NCI-H146 treated with DMSO at 0.1 percent for 48 hours (cell line): Measurements from ENCODE around the gene UBA1.

Experiments used
- DNase-seq: peaks from one replicate; lab custom pipeline; 2025; ENCODE audit not compliant: unreplicated experiment; lab: John Stamatoyannopoulos, UW

UBA1 gene

DNA sequence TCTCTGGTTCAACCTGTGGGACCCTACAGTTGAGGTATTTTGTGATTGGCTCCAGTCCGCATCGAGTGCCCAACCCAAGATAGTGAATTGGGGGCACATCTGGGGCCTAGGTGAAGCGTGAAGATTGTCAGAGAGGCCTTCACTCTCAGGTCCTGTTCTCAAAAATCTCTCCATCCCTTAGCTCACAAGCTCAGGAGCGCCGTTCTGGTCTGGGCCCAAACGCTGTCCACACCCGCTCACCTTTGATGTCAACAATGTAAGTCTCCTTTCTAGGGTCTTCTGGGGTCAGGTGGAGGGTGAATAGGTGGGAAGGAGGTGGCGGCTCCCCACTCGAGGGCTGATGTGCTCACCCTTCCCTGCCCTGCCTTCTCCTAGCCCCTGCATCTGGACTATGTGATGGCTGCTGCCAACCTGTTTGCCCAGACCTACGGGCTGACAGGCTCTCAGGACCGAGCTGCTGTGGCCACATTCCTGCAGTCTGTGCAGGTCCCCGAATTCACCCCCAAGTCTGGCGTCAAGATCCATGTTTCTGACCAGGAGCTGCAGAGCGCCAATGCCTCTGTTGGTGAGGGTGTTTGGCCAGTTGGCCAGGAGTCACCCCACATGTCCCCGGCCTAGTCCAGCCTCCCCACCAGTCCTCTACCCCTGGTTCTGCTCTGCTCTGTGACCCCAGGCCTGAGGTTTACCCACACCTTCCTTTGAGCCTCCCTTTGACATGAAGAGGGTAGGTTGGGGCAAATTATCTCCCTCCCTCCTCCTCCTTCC, 17.2 kb downstream of the UBA1 start:
- no peak for DNase-seq

GRCh38 chrX:47212381-47213293, 19.0 kb downstream of the UBA1 start:
- DNase-seq, result no peak

- DNase-seq, result no peak
These were observed 20.9 kb downstream of the UBA1 start for GRCh38 chrX:47214435-47215077.

- DNase-seq, result no peak
These were observed 21.8 kb downstream of the UBA1 start for GRCh38 chrX:47215291-47215900.

DNA sequence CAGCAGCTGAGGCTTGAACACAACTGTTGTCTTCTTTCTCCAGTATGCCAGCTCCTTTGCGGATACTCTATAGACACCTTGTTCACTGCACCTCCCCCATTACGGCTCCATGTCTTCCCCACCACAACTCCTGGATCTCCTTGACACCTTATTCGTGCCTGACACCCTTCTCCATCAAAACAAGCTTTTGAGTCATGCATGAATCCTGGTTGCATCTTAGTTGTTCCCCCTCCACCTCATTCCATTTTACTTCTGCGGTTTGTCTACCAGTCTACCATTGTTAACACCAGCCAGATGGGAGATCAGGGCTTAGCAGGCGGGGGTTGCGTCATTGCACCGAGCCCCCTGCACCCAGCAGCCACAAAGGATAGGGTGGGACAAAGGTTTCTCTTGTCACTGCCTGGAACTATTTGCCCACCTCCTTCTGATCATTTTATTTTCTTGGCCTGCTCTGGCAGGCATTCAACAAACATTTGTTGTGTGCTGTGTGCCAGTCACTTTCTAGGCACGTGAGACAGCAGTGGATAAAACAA, 22.8 kb downstream of the UBA1 start:
- DNase-seq, result no peak

- DNase-seq, result peak; percentile 16
These were observed 23.7 kb downstream of the UBA1 start for GRCh38 chrX:47217121-47217851.

GRCh38 chrX:47217852-47218279, 24.2 kb downstream of the UBA1 start:
- peak; percentile 97 for DNase-seq

GRCh38 chrX:47218280-47218919, 24.8 kb downstream of the UBA1 start, which contains the start of gene CDK16:
Gene CDK16, plus strand, starts transcription at chrX:47218681. Its CDS starts 4,877 bp downstream, at chrX:47223558.
- peak; percentile 75 for DNase-seq

DNA sequence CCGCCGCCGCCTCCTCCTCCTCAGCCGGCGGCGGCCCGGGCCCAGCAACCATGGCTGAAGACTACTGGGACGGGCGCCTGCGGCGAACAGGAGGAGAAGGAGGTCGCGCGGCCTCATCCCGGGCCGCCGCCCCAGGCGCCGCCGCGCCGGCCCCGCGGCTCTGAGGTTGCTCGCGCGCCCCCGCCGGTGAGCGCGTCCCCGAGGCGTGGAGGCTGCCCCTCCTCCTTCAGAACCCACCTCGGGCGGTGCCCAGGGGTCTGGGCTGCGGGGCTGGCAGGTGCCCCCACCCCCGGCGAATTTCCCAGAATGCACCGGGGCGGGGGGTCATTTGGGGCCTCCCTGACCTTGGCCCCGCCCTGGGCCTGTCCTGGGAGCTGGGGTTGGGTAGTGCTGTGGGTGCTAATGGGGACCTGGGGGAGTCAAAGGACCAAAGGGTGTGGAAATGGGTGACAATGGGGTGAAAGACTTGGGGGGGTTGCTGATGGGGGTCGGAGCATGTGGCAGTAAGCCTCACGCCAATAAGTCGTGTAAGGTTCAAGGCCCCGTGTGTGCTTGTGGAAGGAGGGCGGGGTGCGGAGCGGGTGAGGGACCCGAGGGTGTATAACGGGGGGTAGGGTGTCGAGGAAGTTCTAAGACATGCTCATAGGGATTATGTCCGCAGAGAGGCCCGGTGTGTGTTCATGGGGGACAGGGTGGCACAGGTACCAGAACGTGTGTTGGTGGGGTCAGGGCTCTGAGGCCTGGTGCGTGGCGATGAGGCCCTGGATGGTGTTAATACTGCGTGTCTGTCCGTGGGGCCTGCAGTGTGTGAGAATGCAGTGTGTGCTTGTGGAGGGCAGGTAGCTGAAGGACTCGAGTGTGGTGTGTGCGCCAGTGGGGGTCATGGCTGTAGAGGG, 25.5 kb downstream of the UBA1 start:
- DNase-seq, result no peak

DNA sequence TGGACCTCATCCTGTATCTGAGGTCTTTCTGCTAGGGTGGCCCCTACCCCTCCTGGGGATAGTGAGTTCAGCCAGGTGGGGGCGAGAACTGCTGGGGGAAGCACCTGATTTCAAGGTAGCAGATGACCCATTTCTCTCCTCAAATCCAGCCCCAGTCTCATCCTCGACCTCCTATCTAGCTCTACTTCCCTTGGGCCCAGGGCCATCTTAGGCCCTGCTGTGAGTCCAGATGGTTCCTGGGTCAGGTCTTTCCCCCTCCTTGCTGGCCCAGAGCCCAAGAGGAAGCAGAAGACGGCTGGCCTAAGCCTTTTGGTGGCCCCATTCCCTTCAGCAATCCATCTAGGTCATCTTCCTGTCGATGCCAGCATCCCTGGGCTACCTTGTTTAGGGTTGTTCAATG, 28.1 kb downstream of the UBA1 start:
- DNase-seq, result no peak

- DNase-seq, result no peak
These were observed 29.2 kb downstream of the UBA1 start for GRCh38 chrX:47222751-47223350.

DNA sequence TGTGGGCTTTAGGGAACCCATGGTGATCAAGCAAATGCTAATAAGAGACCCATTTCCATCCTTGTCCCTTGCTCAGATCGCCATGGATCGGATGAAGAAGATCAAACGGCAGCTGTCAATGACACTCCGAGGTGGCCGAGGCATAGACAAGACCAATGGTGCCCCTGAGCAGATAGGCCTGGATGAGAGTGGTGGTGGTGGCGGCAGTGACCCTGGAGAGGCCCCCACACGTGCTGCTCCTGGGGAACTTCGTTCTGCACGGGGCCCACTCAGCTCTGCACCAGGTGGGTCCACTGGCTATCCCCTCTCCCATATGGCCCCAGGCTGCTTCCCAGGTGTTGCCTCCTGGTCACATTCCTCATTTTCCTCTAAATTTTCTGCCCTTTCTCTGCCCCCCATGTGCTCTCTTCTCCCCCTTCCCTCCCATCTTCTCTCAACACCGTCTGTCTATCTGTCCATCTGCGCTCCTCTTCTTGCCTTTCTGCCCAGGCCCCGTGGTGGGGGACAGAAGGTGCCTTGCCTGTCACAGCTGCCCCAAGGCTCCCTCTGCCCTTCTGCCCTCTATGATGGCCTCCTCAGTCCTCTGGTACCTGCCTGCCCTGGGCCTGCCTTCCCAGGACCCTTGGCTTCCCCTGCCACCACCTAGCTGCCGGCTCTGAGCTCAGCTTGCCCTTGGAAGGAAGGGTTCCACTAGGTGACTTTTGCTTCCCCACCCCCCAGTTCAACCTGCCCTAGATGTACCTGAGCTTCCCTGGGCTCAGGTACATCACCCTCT, 30.0 kb downstream of the UBA1 start:
- DNase-seq, result no peak

DNA sequence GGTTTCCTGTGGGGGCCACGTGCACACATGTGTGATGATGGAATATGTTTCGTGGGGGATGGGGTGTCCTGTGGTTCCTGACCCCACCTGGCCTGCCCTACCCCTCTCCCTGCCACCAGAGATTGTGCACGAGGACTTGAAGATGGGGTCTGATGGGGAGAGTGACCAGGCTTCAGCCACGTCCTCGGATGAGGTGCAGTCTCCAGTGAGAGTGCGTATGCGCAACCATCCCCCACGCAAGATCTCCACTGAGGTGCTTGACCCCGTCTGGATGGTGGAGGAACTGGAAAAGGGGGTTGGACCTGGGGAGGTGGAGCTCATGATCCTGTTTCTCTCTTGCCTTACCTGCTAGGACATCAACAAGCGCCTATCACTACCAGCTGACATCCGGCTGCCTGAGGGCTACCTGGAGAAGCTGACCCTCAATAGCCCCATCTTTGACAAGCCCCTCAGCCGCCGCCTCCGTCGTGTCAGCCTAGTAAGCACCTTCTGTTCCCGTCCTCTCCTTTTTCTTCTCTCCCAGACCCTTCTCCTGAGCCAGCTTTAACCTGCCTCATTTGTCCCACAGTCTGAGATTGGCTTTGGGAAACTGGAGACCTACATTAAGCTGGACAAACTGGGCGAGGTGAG, 30.8 kb downstream of the UBA1 start:
- DNase-seq, result no peak

DNA sequence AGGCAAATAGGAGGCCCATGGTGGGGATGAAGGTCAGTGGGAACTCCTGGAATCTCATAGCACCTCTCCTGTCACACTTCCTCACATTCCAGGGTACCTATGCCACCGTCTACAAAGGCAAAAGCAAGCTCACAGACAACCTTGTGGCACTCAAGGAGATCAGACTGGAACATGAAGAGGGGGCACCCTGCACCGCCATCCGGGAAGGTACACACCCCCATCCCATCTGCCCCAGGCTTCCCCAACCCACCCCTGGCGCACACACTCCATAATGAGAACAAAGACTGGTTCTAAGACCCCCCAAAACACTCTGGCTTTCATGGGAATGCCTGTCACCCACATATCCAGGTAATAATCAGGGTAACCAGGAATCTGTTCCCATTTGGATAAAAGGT, 31.3 kb downstream of the UBA1 start:
- DNase-seq, result no peak

DNA sequence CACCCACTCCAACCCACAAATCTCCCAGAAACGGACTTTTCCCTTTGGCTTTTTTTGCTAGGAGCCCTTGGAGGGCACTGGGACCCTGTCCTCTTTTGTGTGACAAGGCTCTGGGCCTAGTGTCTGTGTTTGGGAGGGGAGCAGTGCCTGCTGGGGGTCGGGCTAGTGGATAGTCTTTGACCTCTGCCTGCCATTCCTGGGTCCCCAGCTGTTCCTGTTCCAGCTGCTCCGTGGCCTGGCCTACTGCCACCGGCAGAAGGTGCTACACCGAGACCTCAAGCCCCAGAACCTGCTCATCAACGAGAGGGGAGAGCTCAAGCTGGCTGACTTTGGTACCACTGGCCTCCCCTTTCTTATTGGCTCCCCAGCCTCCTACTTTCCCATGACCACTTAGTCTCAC, 32.4 kb downstream of the UBA1 start:
- DNase-seq, result no peak

- no peak for DNase-seq
These were observed 33.1 kb downstream of the UBA1 start for GRCh38 chrX:47226531-47227333.

DNA sequence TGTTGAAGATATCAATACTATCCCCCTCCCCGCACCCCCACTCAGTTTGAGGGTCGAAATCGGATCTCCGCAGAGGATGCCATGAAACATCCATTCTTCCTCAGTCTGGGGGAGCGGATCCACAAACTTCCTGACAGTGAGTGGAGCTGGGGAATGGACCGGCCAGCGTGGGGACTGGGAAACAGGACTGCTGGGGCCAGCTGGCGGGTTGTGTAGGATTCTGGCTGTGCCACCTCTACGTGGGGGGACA, 33.6 kb downstream of the UBA1 start:
- no peak for DNase-seq
